PC-9 (cell line): ENCODE measurements around the gene NECTIN3.

ENCODE experiments used
- EZH2 ChIP-seq: fragments of 200-600 bp; sonication (generic); IDR thresholded peaks from 2 replicates; pipeline ENCODE4 v1.8.0; 2017; ENCODE audit warnings: antibody characterized with exemption, low read depth
- TF ChIP-seq, protein P1 (sequence below): fragments of 200-600 bp; sonication (generic); conservative IDR thresholded peaks from 2 replicates; pipeline ENCODE4 v1.6.1; 2017; ENCODE audit warnings: mixed run types, antibody characterized with exemption, mild to moderate bottlenecking, moderate library complexity

DNA sequence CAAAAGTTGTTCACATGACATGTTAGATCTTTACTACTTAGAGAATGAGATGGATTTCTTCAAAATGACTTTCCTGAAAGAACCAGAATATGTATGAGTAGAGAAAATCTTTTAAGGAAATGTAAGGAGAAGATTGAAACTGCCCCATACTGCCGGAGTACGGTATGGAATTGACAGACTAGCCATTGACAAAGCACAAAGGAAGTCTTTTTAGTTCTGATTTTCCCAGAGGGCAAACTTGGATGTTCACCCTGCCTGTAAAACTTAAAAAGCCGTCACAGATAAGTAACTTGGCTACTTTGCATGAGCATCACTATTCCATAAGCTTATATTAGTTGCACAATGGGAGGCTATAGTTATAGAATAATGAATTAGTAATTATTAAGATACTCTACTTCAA, 93.8 kb downstream of the NECTIN3 start:
- TF ChIP-seq, protein P1, sequence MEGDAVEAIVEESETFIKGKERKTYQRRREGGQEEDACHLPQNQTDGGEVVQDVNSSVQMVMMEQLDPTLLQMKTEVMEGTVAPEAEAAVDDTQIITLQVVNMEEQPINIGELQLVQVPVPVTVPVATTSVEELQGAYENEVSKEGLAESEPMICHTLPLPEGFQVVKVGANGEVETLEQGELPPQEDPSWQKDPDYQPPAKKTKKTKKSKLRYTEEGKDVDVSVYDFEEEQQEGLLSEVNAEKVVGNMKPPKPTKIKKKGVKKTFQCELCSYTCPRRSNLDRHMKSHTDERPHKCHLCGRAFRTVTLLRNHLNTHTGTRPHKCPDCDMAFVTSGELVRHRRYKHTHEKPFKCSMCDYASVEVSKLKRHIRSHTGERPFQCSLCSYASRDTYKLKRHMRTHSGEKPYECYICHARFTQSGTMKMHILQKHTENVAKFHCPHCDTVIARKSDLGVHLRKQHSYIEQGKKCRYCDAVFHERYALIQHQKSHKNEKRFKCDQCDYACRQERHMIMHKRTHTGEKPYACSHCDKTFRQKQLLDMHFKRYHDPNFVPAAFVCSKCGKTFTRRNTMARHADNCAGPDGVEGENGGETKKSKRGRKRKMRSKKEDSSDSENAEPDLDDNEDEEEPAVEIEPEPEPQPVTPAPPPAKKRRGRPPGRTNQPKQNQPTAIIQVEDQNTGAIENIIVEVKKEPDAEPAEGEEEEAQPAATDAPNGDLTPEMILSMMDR: no peak
- TF ChIP-seq EZH2: no peak
